ENCODE measurements around the gene SLC39A7.

The SLC39A7 gene

GRCh38 chr6:33201147-33201545, 479 bp downstream of the SLC39A7 start:
- no peak for TF ChIP-seq CTCF (IDR thresholded peaks at IDR 0.05)

DNA sequence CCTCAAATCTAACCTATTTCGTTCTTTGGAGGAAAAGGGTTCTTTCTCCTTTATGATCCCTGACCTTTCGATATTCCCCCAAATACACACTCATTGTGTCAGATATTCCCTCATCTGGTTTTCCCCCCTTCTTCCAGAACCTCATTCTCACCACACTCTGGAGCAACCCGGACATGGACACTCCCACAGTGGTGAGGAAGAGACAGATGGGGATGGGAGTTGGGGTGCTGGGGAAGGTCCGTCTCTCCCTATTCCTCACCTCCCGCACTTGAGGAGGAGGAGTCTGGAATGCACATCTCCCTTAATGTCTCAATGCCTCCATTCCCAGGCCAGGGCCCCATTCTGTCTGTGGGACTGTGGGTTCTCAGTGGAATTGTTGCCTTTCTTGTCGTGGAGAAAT, 1.3 kb downstream of the SLC39A7 start:
- no peak for TF ChIP-seq CTCF (IDR thresholded peaks at IDR 0.05)

- no peak for TF ChIP-seq CTCF (IDR thresholded peaks at IDR 0.05)
Measured at GRCh38 chr6:33202799-33203198, 2.1 kb downstream of the SLC39A7 start.

GRCh38 chr6:33203443-33204164, 2.9 kb downstream of the SLC39A7 start:
- TF ChIP-seq CTCF (IDR thresholded peaks at IDR 0.05): no peak

DNA sequence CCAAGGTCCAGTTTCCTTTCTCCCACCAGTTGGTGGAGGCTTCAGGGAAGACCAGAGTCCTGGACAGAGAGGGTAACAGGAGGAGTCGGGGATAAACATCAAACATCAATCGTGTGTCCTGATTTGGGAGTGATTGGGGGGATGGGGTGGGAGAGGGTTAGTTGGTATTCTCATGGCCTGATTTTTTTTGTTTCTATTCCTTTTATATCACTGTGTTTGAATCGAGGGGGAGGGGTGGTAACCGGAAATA, 3.4 kb downstream of the SLC39A7 start:
- no peak for TF ChIP-seq CTCF (IDR thresholded peaks at IDR 0.05)

- TF ChIP-seq CTCF (IDR thresholded peaks at IDR 0.05): no peak
Measured at GRCh38 chr6:33204415-33205190, 3.9 kb downstream of the SLC39A7 start, which contains the start of gene HSD17B8. Gene HSD17B8 (plus strand): TSS chr6:33204655. CDS start chr6:33204669, 14 bp downstream.

DNA sequence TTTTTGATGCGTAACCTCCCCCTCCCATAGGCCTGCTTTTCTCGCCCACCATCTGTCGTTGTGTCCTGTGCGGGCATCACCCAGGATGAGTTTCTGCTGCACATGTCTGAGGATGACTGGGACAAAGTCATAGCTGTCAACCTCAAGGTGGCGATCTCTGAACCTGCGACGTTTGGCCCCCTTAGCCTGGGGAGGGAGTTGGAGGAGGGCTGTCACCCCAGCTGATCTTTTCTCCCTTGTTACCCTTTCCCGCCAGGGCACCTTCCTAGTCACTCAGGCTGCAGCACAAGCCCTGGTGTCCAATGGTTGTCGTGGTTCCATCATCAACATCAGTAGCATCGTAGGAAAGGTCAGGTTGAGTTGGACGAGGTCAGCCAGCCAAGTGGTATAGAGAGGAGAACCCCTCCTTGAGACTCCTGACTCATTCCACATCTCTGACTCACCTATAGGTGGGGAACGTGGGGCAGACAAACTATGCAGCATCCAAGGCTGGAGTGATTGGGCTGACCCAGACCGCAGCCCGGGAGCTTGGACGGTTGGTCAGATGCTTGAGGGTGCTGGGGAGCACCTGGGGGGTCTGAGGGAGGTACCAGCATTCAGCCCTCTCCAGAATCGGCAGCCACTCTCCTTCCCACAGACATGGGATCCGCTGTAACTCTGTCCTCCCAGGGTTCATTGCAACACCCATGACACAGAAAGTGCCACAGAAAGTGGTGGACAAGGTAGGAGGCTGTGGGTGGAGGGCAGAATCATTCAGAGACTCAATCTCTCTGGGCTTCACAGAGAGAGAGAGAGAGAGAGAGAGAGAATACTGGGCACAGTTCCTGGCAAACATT, 4.7 kb downstream of the SLC39A7 start:
- TF ChIP-seq CTCF (IDR thresholded peaks at IDR 0.05): 0 out of 2 replicates have a peak, but pooled peaks have one; percentile 10
